Epithelial cell of esophagus (primary cell): ENCODE results near the gene RGL1.

ENCODE experiments used
- DNase-seq: peaks from one replicate; pipeline ENCODE4 v3.0.0; 2010; ENCODE audit warnings: low read depth
- H3K4me3 ChIP-seq: 2 replicates; pipeline ENCODE4 v1.5.1; 2011; ENCODE audit warnings: mild to moderate bottlenecking, low read length, control low read depth
- TF ChIP-seq, protein P1 (sequence below): IDR thresholded peaks from 2 replicates; pipeline ENCODE4 v1.5.1; 2011; ENCODE audit warnings: low read depth, mild to moderate bottlenecking, low read length, control low read depth, inconsistent platforms; ENCODE audit not compliant: insufficient read depth; ENCODE audit errors: missing control alignments

RGL1 gene

GRCh38 chr1:183834568-183834967, 29.6 kb downstream of the RGL1 start:
- H3K4me3 ChIP-seq: no peak overlapping the region
- no peak for DNase-seq
- TF ChIP-seq, protein P1, sequence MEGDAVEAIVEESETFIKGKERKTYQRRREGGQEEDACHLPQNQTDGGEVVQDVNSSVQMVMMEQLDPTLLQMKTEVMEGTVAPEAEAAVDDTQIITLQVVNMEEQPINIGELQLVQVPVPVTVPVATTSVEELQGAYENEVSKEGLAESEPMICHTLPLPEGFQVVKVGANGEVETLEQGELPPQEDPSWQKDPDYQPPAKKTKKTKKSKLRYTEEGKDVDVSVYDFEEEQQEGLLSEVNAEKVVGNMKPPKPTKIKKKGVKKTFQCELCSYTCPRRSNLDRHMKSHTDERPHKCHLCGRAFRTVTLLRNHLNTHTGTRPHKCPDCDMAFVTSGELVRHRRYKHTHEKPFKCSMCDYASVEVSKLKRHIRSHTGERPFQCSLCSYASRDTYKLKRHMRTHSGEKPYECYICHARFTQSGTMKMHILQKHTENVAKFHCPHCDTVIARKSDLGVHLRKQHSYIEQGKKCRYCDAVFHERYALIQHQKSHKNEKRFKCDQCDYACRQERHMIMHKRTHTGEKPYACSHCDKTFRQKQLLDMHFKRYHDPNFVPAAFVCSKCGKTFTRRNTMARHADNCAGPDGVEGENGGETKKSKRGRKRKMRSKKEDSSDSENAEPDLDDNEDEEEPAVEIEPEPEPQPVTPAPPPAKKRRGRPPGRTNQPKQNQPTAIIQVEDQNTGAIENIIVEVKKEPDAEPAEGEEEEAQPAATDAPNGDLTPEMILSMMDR: no peak

DNA sequence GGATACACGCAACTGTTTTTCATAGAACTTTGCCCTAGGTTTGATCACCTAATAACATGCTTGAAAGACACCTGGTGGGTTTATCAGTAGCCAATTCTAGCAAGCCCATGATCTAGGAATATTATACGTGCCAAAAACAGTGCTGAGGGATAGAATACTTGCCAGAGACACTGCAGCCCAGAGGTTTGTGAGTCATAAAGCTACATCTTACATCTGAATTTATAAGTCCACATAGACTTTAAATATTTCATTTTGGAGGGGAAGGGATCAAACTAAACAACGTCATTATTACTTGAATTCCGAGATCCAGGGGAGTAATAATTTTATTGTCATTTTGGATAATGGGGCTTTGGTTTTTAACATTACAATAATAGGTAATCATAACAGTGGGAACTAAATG, 31.7 kb downstream of the RGL1 start:
- DNase-seq: no peak
- TF ChIP-seq, protein P1: no peak

GRCh38 chr1:183837062-183837461, 32.1 kb downstream of the RGL1 start:
- no peak overlapping the region for H3K4me3 ChIP-seq
- TF ChIP-seq, protein P1: no peak
- no peak for DNase-seq

More for the DNA sequence above, 31.7 kb downstream of the RGL1 start:
- H3K4me3 ChIP-seq: no peak overlapping the region

DNA sequence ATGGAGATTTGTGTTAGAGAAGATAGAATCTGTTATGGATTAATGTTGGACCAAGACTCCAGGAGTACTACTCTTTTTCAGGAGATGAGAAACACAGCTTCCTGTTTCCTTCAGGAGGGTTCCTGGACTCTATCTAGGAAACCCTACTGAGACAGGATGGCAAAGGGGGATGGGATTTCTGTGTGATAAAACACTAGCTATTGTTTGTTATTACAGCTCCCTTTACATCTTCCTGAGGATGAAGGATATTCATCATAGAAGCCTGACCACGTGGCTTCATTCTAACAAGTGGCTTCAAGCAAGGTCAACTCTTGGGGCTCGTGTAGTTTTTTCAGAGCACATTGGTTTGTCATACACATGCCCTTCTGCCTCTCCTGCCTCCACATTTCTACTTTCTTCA, 33.3 kb downstream of the RGL1 start:
- TF ChIP-seq, protein P1: no peak
- no peak overlapping the region for H3K4me3 ChIP-seq
- no peak for DNase-seq

GRCh38 chr1:183840140-183840539, 35.2 kb downstream of the RGL1 start:
- H3K4me3 ChIP-seq: no peak overlapping the region
- DNase-seq: peak; percentile 42
- TF ChIP-seq, protein P1: no peak

DNA sequence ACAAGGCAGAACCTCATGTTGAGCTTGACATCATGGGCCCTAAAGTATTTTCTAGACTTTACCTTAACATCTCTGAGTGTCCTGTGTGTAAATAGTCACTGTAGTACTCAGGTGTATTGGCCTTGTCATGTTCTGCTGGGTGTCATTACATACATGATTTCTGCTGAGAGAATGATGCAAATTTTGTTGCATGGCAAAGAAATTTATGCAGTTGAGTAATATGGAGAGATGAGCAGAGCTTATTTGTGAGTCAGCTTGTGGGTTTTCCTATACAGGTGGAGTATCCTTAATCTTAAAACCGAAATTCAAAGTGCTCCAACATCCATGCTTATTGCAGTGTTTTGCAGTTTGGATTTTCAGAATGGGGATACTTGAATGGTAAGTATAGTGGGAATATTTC, 36.6 kb downstream of the RGL1 start:
- TF ChIP-seq, protein P1: no peak
- DNase-seq: peak; percentile 61

GRCh38 chr1:183841950-183842794, 37.3 kb downstream of the RGL1 start:
- H3K4me3 ChIP-seq: no peak overlapping the region
- TF ChIP-seq, protein P1: no peak
- DNase-seq: peak; percentile 63

More for the DNA sequence above, 36.6 kb downstream of the RGL1 start:
- no peak overlapping the region for H3K4me3 ChIP-seq
